H1 (cell line): ENCODE data around the gene CREG2. TPM values are rescaled to one million over a fixed set of nuclear protein-coding genes. Genes with fewer than 3 reads are reported as not detected.

ENCODE experiments used
- CTCF ChIA-PET: fragments of 300-600 bp; sonication (Branson Sonifier 250); formaldehyde crosslinking; loops from one replicate; lab custom pipeline; 2021; ENCODE audit not compliant: partially characterized antibody; lab: Charles Lee
- POLR2A ChIA-PET: fragments of 300-600 bp; sonication (Branson Sonifier 250); formaldehyde crosslinking; loops from one replicate; lab custom pipeline; 2021; ENCODE audit warnings: inconsistent platforms; ENCODE audit not compliant: partially characterized antibody; lab: Charles Lee
- DNase-seq, 2 experiments: peaks; one replicate each; pipeline versions ENCODE4 v3.0.0 to v3.0.0-alpha.2; 2010 to 2022; ENCODE audit warnings: low spot score in 2 of 2, low read depth in 1 of 2, mixed read lengths in 1 of 2
- FAIRE-seq: peaks from 2 replicates; lab custom pipeline; 2011; peaks lifted over from hg19 to GRCh38; lab: Jason Lieb, UNC
- H2AFZ ChIP-seq: 2 replicates; pipeline ENCODE4 v1.8.1; 2012; ENCODE audit warnings: low read length, inconsistent platforms
- H2AK5ac ChIP-seq: 2 replicates; pipeline ENCODE4 v1.6.1; 2013; ENCODE audit warnings: low read depth, low read length
- H2BK120ac ChIP-seq: replicated peaks from 2 replicates; pipeline ENCODE3; 2013; ENCODE audit warnings: low read depth, low read length, inconsistent platforms
- H2BK12ac ChIP-seq: 2 replicates; pipeline ENCODE4 v1.6.1; 2013; ENCODE audit warnings: low read depth, low read length
- H2BK15ac ChIP-seq: 2 replicates; pipeline ENCODE4 v1.6.1; 2013; ENCODE audit warnings: low read length
- H2BK20ac ChIP-seq: 2 replicates; pipeline ENCODE4 v1.6.1; 2013; ENCODE audit warnings: low read length
- H2BK5ac ChIP-seq: 2 replicates; pipeline ENCODE4 v1.6.1; 2013; ENCODE audit warnings: low read depth, low read length
- H3K14ac ChIP-seq: 2 replicates; pipeline ENCODE4 v1.6.1; 2013; ENCODE audit warnings: inconsistent platforms; ENCODE audit not compliant: insufficient read length
- H3K18ac ChIP-seq: 2 replicates; pipeline ENCODE4 v1.6.1; 2013; ENCODE audit warnings: low read length; ENCODE audit errors: extremely low read depth
- H3K23ac ChIP-seq: 2 replicates; pipeline ENCODE4 v1.6.1; 2013; ENCODE audit warnings: inconsistent platforms; ENCODE audit not compliant: insufficient read length
- H3K23me2 ChIP-seq: 2 replicates; pipeline ENCODE4 v1.6.1; 2013; ENCODE audit warnings: low read depth, low read length
- H3K27ac ChIP-seq: 2 replicates; pipeline ENCODE4 v1.6.1; 2011; ENCODE audit warnings: low read depth, low read length, inconsistent platforms
- H3K27me3 ChIP-seq, 4 experiments: replicated peaks in 1 of 4; 1 replicate in 1 of 4; 2 replicates in 3 of 4; pipeline versions ENCODE4 v1.6.1 to v1.8.1; 2011 to 2013; ENCODE audit warnings: low read length in 3 of 4, mild to moderate bottlenecking in 3 of 4, inconsistent platforms in 2 of 4, mixed read lengths in 2 of 4, moderate library complexity in 1 of 4; ENCODE audit not compliant: control insufficient read depth in 3 of 4, insufficient read depth in 3 of 4; ENCODE audit errors: extremely low read depth in 1 of 4
- H3K36me3 ChIP-seq, 4 experiments: 2 replicates each; pipeline versions ENCODE4 v1.6.1 to v1.8.1; 2011 to 2013; ENCODE audit warnings: mild to moderate bottlenecking in 4 of 4, low read length in 3 of 4, moderate library complexity in 2 of 4, control low read depth in 1 of 4, inconsistent platforms in 1 of 4; ENCODE audit not compliant: insufficient read depth in 4 of 4, control insufficient read depth in 2 of 4
- H3K4ac ChIP-seq: replicated peaks from 2 replicates; pipeline ENCODE3; 2013; ENCODE audit warnings: low read length, low read depth, mixed read lengths, inconsistent platforms; ENCODE audit not compliant: insufficient read length
- H3K4me1 ChIP-seq, 4 experiments: replicated peaks in 1 of 4; 1 replicate in 1 of 4; 2 replicates in 3 of 4; pipeline versions ENCODE4 v1.6.1 to v1.8.1; 2011 to 2013; ENCODE audit warnings: low read length in 3 of 4, inconsistent platforms in 2 of 4, mixed read lengths in 1 of 4; ENCODE audit not compliant: insufficient read depth in 4 of 4, control insufficient read depth in 3 of 4
- H3K4me2 ChIP-seq, 2 experiments: 2 replicates each; pipeline versions ENCODE4 v1.6.1 to v1.8.1; 2011 to 2013; ENCODE audit warnings: low read depth in 2 of 2, low read length in 2 of 2, control low read depth in 1 of 2, inconsistent platforms in 1 of 2, mild to moderate bottlenecking in 1 of 2; ENCODE audit not compliant: insufficient read depth in 1 of 2
- H3K4me3 ChIP-seq, 4 experiments: fragments of 200-600, 300-600 bp in 1 of 4; sonication (generic), shearing (Covaris generic), sonication (Bioruptor Twin) in 1 of 4; 2 replicates each; pipeline versions ENCODE4 v1.5.1 to v1.8.1; 2011 to 2016; ENCODE audit warnings: low read length in 4 of 4, low read depth in 3 of 4, control low read depth in 2 of 4, inconsistent platforms in 2 of 4, mild to moderate bottlenecking in 2 of 4, mixed read lengths in 1 of 4, moderate library complexity in 1 of 4; ENCODE audit not compliant: insufficient read depth in 2 of 4; ENCODE audit errors: extremely low read depth in 1 of 4
- H3K56ac ChIP-seq: replicated peaks from 2 replicates; pipeline ENCODE3; 2013; ENCODE audit warnings: low read depth, mild to moderate bottlenecking, mixed read lengths, low read length, inconsistent platforms; ENCODE audit not compliant: insufficient read length
- H3K79me1 ChIP-seq: 2 replicates; pipeline ENCODE4 v1.6.1; 2013; ENCODE audit warnings: low read depth, low read length, control low read depth
- H3K79me2 ChIP-seq, 2 experiments: 2 replicates each; pipeline versions ENCODE4 v1.6.1 to v1.8.1; 2012 to 2013; ENCODE audit warnings: low read length in 2 of 2, mild to moderate bottlenecking in 2 of 2, inconsistent platforms in 1 of 2; ENCODE audit not compliant: insufficient read depth in 2 of 2, control insufficient read depth in 1 of 2
- H3K9ac ChIP-seq, 4 experiments: replicated peaks in 1 of 4; 1 replicate in 1 of 4; 2 replicates in 3 of 4; pipeline versions ENCODE4 v1.6.1 to v1.8.1; 2011 to 2013; ENCODE audit warnings: low read depth in 3 of 4, low read length in 3 of 4, control low read depth in 2 of 4, mild to moderate bottlenecking in 2 of 4, moderate library complexity in 2 of 4, inconsistent platforms in 1 of 4; ENCODE audit errors: extremely low read depth in 1 of 4
- H3K9me3 ChIP-seq, 2 experiments: 2 replicates each; pipeline versions ENCODE4 v1.6.1 to v1.8.1; 2012 to 2013; ENCODE audit warnings: mild to moderate bottlenecking in 2 of 2, moderate library complexity in 2 of 2, control low read depth in 1 of 2, inconsistent platforms in 1 of 2, low read depth in 1 of 2, low read length in 1 of 2, mixed read lengths in 1 of 2; ENCODE audit not compliant: insufficient read depth in 2 of 2
- H4K20me1 ChIP-seq, 2 experiments: replicated peaks in 1 of 2; 2 replicates each; pipeline versions ENCODE3 to v1.8.1; 2011 to 2013; ENCODE audit warnings: inconsistent platforms in 2 of 2, low read length in 2 of 2, mild to moderate bottlenecking in 1 of 2; ENCODE audit not compliant: insufficient read depth in 2 of 2, control insufficient read depth in 1 of 2
- H4K5ac ChIP-seq: 2 replicates; pipeline ENCODE4 v1.6.1; 2013; ENCODE audit warnings: low read length, low read depth, mixed read lengths, inconsistent platforms; ENCODE audit not compliant: insufficient read length
- H4K8ac ChIP-seq: 2 replicates; pipeline ENCODE4 v1.8.0; 2013; ENCODE audit warnings: mild to moderate bottlenecking, moderate library complexity, low read length, inconsistent platforms; ENCODE audit not compliant: insufficient read depth; ENCODE audit errors: extremely low read depth
- H4K91ac ChIP-seq: replicated peaks from 2 replicates; pipeline ENCODE3; 2013; ENCODE audit warnings: low read length, mixed read lengths, inconsistent platforms; ENCODE audit not compliant: insufficient read length
- ASH2L ChIP-seq: fragments of 200-600, 300-600 bp; sonication (generic); IDR thresholded peaks from one replicate; pipeline ENCODE4 v1.7.1; 2017; ENCODE audit warnings: low read length
- CBX5 ChIP-seq: fragments of 300-800, 300-1000 bp; sonication (generic); IDR thresholded peaks from 2 replicates; pipeline ENCODE4 v1.7.1; 2016; ENCODE audit warnings: antibody characterized with exemption, low read length, low read depth
- CREB1 ChIP-seq: IDR thresholded peaks from 2 replicates; pipeline ENCODE4 v1.6.1; 2012; ENCODE audit warnings: inconsistent platforms
- JUND ChIP-seq: IDR thresholded peaks from 2 replicates; pipeline ENCODE4 v1.6.1; 2011; ENCODE audit warnings: mild to moderate bottlenecking, improper control_type of control experiment, low read length
- MAX ChIP-seq: IDR thresholded peaks from 2 replicates; pipeline ENCODE4 v1.6.1; 2012; ENCODE audit warnings: inconsistent platforms
- POLR2A ChIP-seq, 2 experiments: IDR thresholded peaks; 1 replicate in 1 of 2; 2 replicates in 1 of 2; pipeline ENCODE4 v1.6.1; 2011; ENCODE audit warnings: low read depth in 2 of 2, low read length in 2 of 2, mild to moderate bottlenecking in 2 of 2; ENCODE audit errors: control extremely low read depth in 1 of 2
- TCF12 ChIP-seq: IDR thresholded peaks from 2 replicates; pipeline ENCODE4 v1.6.1; 2011; ENCODE audit warnings: low read depth, mild to moderate bottlenecking, low read length
- WGBS, 2 experiments: shearing (Covaris generic) in 1 of 2; methylation state at CpG; one replicate each; pipeline versions ENCODE4 v1.1.6 to v1.1.7; 2013 to 2015; ENCODE audit warnings: low lambda C conversion rate in 2 of 2, mixed read lengths in 2 of 2, inconsistent platforms in 1 of 2, low coverage in 1 of 2, missing lambda C conversion rate in 1 of 2; ENCODE audit not compliant: insufficient replicate concordance in 2 of 2, insufficient coverage in 1 of 2, insufficient read length in 1 of 2; ENCODE audit errors: extremely low coverage in 1 of 2, missing lambda C conversion rate in 1 of 2; 5-methylcytosine and 5-hydroxymethylcytosine counted together
- polyA plus RNA-seq, 7 experiments: library from polyadenylated mRNA; depleted of rRNA in 3 of 7; stranded (reverse) in 5 of 7; unstranded in 2 of 7; fragments of >200 nt in 5 of 7; fragments of 200-250 nt in 2 of 7; gene quantifications; 1 replicate in 5 of 7; 2 replicates in 1 of 7; 4 replicates in 1 of 7; pipeline versions ENCODE4 v1.2.1 to v1.2.3, GENCODE V29; 2011 to 2013; ENCODE audit warnings: missing spikeins in 2 of 7, mixed read lengths in 2 of 7
- total RNA-seq: library from RNA; stranded (reverse); fragmentation: NEBNext Ultra II Directional; extraction: Animal tissue kit (Norgen Biotek cat#: 25700); gene quantifications from 2 replicates; pipeline ENCODE4 v1.2.1, GENCODE V29; 2021

The CREG2 gene
- total and polyA plus RNA-seq, 2 of the 8 experiments (the other 6 are each of a cell fraction or from before 2014, with no cell fraction given): 2.0 to 2.2 TPM

GRCh38 chr2:101330253-101330933, 56.9 kb downstream of the CREG2 start:
- 0 out of 2 replicates have a peak overlapping the region, but pooled peaks have one; percentile 65 for H2AK5ac ChIP-seq
- 0 out of 2 replicates have a peak overlapping the region, but pooled peaks have one; percentile 21 for H2BK15ac ChIP-seq
- no peak overlapping the region for H3K4ac ChIP-seq
- H3K4me1 ChIP-seq: peaks cover 10 to 27% (median 17%) of the 10 kb centered on the region in 4 experiments; a peak in 6 of 7 replicates
- H4K91ac ChIP-seq: peak overlapping the region; percentile 5
- no peak overlapping the region for H4K5ac ChIP-seq
- H2BK120ac ChIP-seq: peak overlapping the region; percentile 8
- FAIRE-seq (no peak), DNase-seq (no peak)
- peak overlapping the region in 1 of 4 experiments; percentile 11; a peak in 3 of 8 replicates for H3K4me3 ChIP-seq
- peak overlapping the region; percentile 84; the same call in 1 of the 2 replicates for H2BK20ac ChIP-seq
- peak overlapping the region; percentile 30 to 52 for H3K4me2 ChIP-seq
- H2BK12ac ChIP-seq: peak overlapping the region; percentile 73; the same call in 1 of the 2 replicates
- H2BK5ac ChIP-seq: peak overlapping the region; percentile 89; the same call in 1 of the 2 replicates
- peaks cover 0 to 9% of the 10 kb centered on the region in 2 experiments; a peak in 2 of 4 replicates for H3K9me3 ChIP-seq
- H4K8ac ChIP-seq: no peak overlapping the region
- ChIA-PET CTCF (interaction anchor here (0.7 to 1.6 kb wide), 8 partner anchors 8 to 389 kb away, joined by 3 to 14 read pairs (median 3); no protein-coding TSS in a partner anchor), POLR2A (interaction anchor here (0.8 to 1.8 kb wide), 3 partner anchors 11 to 328 kb away, joined by 3 to 7 read pairs (median 4); partner anchors contain the start of gene RPL31)
- H3K14ac ChIP-seq: no peak overlapping the region
- H3K23ac ChIP-seq: no peak overlapping the region
- no peaks in the 10 kb centered on the region for H3K27me3 ChIP-seq
- no peaks in the 10 kb centered on the region for H3K79me2 ChIP-seq
- peak overlapping the region; percentile 74 for H3K18ac ChIP-seq
- TF ChIP-seq POLR2A (IDR thresholded peaks at IDR 0.05; ENCODE audit: control extremely low read depth in 1 of 2, low read depth in 2 of 2, low read length in 2 of 2) (peak in 1 of 2 experiments; percentile 35; a peak in 1 of 3 replicates), TCF12 (no peak), ASH2L (peak; percentile 37), JUND (no peak), CBX5 (no peak), CREB1 (no peak), MAX (0 out of 2 replicates have a peak, but pooled peaks have one; percentile 31)
- no peaks in the 10 kb centered on the region for H4K20me1 ChIP-seq
- no peak overlapping the region; the same call in 1 of the 2 replicates for H3K27ac ChIP-seq
- 0 out of 7 replicates have a peak overlapping the region, but pooled peaks of 1 of the 4 experiments have one; percentile 24 for H3K9ac ChIP-seq
- H3K23me2 ChIP-seq: no peaks in the 10 kb centered on the region
- H3K36me3 ChIP-seq: no peaks in the 10 kb centered on the region
- peak overlapping the region; percentile 10; the same call in 1 of the 2 replicates for H2AFZ ChIP-seq
- H3K56ac ChIP-seq: no peak overlapping the region
- WGBS, 2 experiments: 39% methylated on average over 12 of the region's 12 CpGs; no CpG with 5 or more reads in 1 of the 2 experiments
- H3K79me1 ChIP-seq: no peaks in the 10 kb centered on the region
